Hindlimb muscle (tissue), 1 donor: ENCODE measurements around the gene ROMO1. TPM values are rescaled to one million over a fixed set of nuclear protein-coding genes. Genes with fewer than 3 reads are reported as not detected.
"Not testable (repeated sequence)": the region's sequence is repeated elsewhere in the genome, so short reads cannot be mapped to it uniquely, and the experiment has no call there.

Source experiments
- DNase-seq: peaks from one replicate; pipeline ENCODE4 v3.0.0-alpha.2; 2013
- polyA plus RNA-seq: library from polyadenylated mRNA; unstranded; fragments of 120-200 nt; gene quantifications from one replicate; pipeline ENCODE4 v1.2.1, GENCODE V29; 2013; ENCODE audit not compliant: insufficient read length

ROMO1 gene
- polyA plus RNA-seq, 1 donor, result 76.7 TPM

GRCh38 chr20:35711588-35712209 lies 12.5 kb downstream of the ROMO1 start:
- DNase-seq, result no peak

- not testable (repeated sequence) for DNase-seq
These were observed 13.9 kb downstream of the ROMO1 start for GRCh38 chr20:35713120-35713519.

- no peak for DNase-seq
These were observed 14.9 kb downstream of the ROMO1 start for GRCh38 chr20:35714127-35714526.

- no peak for DNase-seq
These were observed 16.4 kb downstream of the ROMO1 start for GRCh38 chr20:35715652-35716051.

- no peak for DNase-seq
These were observed 17.1 kb downstream of the ROMO1 start for GRCh38 chr20:35716330-35716729.

GRCh38 chr20:35718321-35718720 lies 19.1 kb downstream of the ROMO1 start:
- not testable (repeated sequence) for DNase-seq

- DNase-seq, result no peak
These were observed 19.9 kb downstream of the ROMO1 start for GRCh38 chr20:35718972-35719635.

- DNase-seq, result no peak
These were observed 20.5 kb downstream of the ROMO1 start for GRCh38 chr20:35719717-35720116.

GRCh38 chr20:35720165-35721123 lies 21.2 kb downstream of the ROMO1 start:
- DNase-seq, result no peak

GRCh38 chr20:35721219-35721618 lies 22.0 kb downstream of the ROMO1 start:
- no peak for DNase-seq

GRCh38 chr20:35721621-35722020 lies 22.4 kb downstream of the ROMO1 start:
- no peak for DNase-seq

GRCh38 chr20:35723275-35723639 lies 24.1 kb downstream of the ROMO1 start:
- DNase-seq, result not testable (repeated sequence)

GRCh38 chr20:35723652-35724320 lies 24.6 kb downstream of the ROMO1 start:
- not testable (repeated sequence) for DNase-seq

GRCh38 chr20:35724321-35725230 lies 25.4 kb downstream of the ROMO1 start:
- DNase-seq, result no peak

- DNase-seq, result no peak
These were observed 27.9 kb downstream of the ROMO1 start for GRCh38 chr20:35726842-35727711.

GRCh38 chr20:35729283-35729807 lies 30.1 kb downstream of the ROMO1 start:
- no peak for DNase-seq

GRCh38 chr20:35729836-35730582 lies 30.8 kb downstream of the ROMO1 start:
- no peak for DNase-seq

- DNase-seq, result no peak
These were observed 31.6 kb downstream of the ROMO1 start for GRCh38 chr20:35730583-35731468.

GRCh38 chr20:35731469-35731788 lies 32.2 kb downstream of the ROMO1 start:
- no peak for DNase-seq
